ENCODE results near the gene ATP5PB. TPM values are rescaled to one million over a fixed set of nuclear protein-coding genes. Genes with fewer than 3 reads are reported as not detected.

Gene ATP5PB, protein sequence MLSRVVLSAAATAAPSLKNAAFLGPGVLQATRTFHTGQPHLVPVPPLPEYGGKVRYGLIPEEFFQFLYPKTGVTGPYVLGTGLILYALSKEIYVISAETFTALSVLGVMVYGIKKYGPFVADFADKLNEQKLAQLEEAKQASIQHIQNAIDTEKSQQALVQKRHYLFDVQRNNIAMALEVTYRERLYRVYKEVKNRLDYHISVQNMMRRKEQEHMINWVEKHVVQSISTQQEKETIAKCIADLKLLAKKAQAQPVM
- total RNA-seq = 193 and 228 TPM in 2 replicates

DNA sequence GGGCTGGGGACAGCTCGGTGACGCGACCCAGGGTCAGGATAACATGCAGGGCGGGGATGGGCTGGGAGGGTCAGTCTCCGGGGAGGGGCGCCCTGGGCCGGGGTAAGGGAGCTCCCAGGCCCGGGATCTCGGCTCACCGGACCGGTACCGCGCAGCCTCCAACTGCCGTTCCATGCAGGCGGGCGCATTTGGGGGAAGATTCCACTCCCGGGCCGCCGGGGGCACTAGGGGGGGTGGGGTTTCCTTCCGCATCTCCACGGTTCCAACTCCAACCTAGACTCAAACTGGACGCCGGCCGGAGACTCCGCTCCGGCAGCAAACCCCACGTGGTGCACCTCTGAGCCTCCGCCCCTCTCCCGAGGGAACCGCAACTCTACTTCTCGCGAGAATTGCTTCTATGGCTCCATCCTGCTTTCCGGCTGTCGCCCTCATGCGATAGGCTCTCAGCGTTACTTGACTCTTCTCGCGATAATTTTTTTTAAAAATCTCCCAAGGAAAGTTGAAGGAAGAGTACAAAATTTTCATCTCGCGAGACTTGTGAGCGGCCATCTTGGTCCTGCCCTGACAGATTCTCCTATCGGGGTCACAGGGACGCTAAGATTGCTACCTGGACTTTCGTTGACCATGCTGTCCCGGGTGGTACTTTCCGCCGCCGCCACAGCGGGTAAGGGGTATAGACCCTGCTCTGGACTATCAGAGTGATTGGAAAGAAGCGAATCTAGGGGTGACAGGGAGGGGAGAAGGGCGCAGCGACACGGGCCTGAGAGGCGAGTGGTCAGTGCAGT is at the start of gene ATP5PB, which contains the start of gene WDR77:
Gene ATP5PB, plus strand, starts transcription at position 547 of the 785 bp plus-strand sequence. Its CDS starts 78 bp downstream, at position 625.
Gene WDR77, minus strand, starts transcription at position 339 of the 785 bp plus-strand sequence. Its CDS starts 87 bp downstream, at position 252.

DNA sequence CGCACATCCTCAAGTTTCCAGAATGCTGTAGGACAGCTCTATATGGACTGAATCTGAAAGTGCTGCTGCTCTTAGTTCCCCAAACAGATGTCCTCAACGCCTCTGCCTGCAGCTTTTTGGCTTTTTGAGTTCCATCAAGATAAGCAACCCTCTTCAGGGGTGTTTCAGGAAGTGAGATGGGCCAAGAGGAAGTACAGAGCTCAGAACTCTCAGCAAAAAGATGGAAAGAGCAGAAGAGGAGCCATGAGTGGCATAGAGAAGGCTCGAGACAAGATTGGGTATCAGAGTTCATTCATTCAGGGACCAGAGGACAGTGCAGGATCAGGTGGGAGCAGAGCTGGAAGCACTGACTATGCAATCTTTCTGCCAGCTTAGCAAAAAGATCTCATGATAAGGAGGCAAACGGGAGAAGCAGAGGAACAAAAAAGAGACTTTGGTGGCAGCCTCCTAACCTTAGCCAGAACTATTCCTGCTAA is 54.4 kb downstream of the ATP5PB start, which contains the start of the genes ADORA3 and TMIGD3:
Gene ADORA3, minus strand, starts transcription at position 49 of the 476 bp plus-strand sequence. CDS start 279 bp downstream, outside the sequence.
Gene TMIGD3, minus strand, starts transcription at position 49 of the 476 bp plus-strand sequence. CDS start 279 bp downstream, outside the sequence.

Other genes with a start within 250 kb of the ATP5PB start
- 5.4 and 8.5 TPM in 2 replicates for gene DENND2D, start 248.8 kb upstream of the ATP5PB start, total RNA-seq
- gene CHI3L2, start 221.8 kb upstream of the ATP5PB start, total RNA-seq = not detected in 2 replicates
- not detected in 2 replicates for gene CHIA, start 158.6 kb upstream of the ATP5PB start, total RNA-seq
- gene OVGP1, start 21.7 kb upstream of the ATP5PB start, total RNA-seq = 0.16 and 1.0 TPM in 2 replicates
- gene WDR77, start 208 bp upstream of the ATP5PB start, total RNA-seq = 27.0 and 77.1 TPM in 2 replicates
- under 0.01 TPM in 1 of 2 replicates, not detected in the other for gene C1orf162, start 24.5 kb downstream of the ATP5PB start, total RNA-seq
- gene ADORA3, start 54.2 kb downstream of the ATP5PB start, total RNA-seq = not detected in 2 replicates
- gene TMIGD3, start 54.2 kb downstream of the ATP5PB start, total RNA-seq = not detected in 2 replicates
- gene RAP1A, start 170.3 kb downstream of the ATP5PB start, total RNA-seq = 12.2 and 14.5 TPM in 2 replicates

Measured in mesangial cell (primary cell).